ENCODE measurements around the gene KLHL30.

- TF ChIP-seq CTCF (conservative IDR thresholded peaks at IDR 0.05; ENCODE audit: low read length): no peak
- no peak for TF ChIP-seq EZH2phosphoT487 (IDR thresholded peaks at IDR 0.05; ENCODE audit: borderline replicate concordance, low read depth, low read length)
Observed at GRCh38 chr2:238166391-238167343, 28.2 kb downstream of the KLHL30 start.
